GM10248 (cell line): Measurements from ENCODE around the gene SCAP.
"Not testable (repeated sequence)": the region's sequence is repeated elsewhere in the genome, so short reads cannot be mapped to it uniquely, and the experiment has no call there.

ENCODE experiments used
- CTCF ChIA-PET: fragments of 300-600 bp; sonication (Branson Sonifier 250); formaldehyde crosslinking; extraction: SDS; loops from one replicate; lab custom pipeline; 2021; ENCODE audit warnings: antibody characterized with exemption; lab: Yijun Ruan, JAX
- POLR2A ChIA-PET: fragments of 350-650 bp; sonication (Branson Sonifier 250); formaldehyde crosslinking; extraction: SDS; loops from one replicate; lab custom pipeline; 2020; ENCODE audit warnings: antibody characterized with exemption; lab: Yijun Ruan, JAX
- DNase-seq: peaks from one replicate; pipeline ENCODE4 v3.0.0; 2012; ENCODE audit errors: extremely low spot score
- CTCF ChIP-seq: IDR thresholded peaks from 2 replicates; pipeline ENCODE4 v1.5.1; 2012; ENCODE audit warnings: mild to moderate bottlenecking, low read depth; ENCODE audit errors: extremely low read depth, missing control alignments, control extremely low read depth

SCAP gene

GRCh38 chr3:47515864-47516319 is 40.2 kb upstream of the SCAP start:
- TF ChIP-seq CTCF = no peak
- POLR2A ChIA-PET = no interaction called here
- CTCF ChIA-PET = interaction anchor here (4.1 kb wide), 1 partner anchor 95 kb away, joined by 19 read pairs; no protein-coding TSS in a partner anchor
- DNase-seq = no peak

GRCh38 chr3:47515100-47515499 is 39.4 kb upstream of the SCAP start:
- CTCF ChIA-PET = interaction anchor here (1.1 kb wide), 1 partner anchor 95 kb away, joined by 9 read pairs; no protein-coding TSS in a partner anchor
- TF ChIP-seq CTCF = no peak
- POLR2A ChIA-PET = interaction anchor here (0.6 kb wide), 1 partner anchor 670 kb away, joined by 6 read pairs; no protein-coding TSS in a partner anchor
- no peak for DNase-seq

GRCh38 chr3:47513125-47513929 is 37.6 kb upstream of the SCAP start, which contains the start of gene ELP6:
TSS of gene ELP6 (minus strand) at chr3:47513712. CDS start at chr3:47513590, 122 bp downstream.
- peak; percentile 97 for DNase-seq
- POLR2A ChIA-PET = no interaction called here
- TF ChIP-seq CTCF = peak; percentile 77
- CTCF ChIA-PET = interaction anchor here (0.6 to 1.9 kb wide), 9 partner anchors 9 to 638 kb away, joined by 3 to 8 read pairs (median 3); partner anchors contain the start of gene PTPN23

- no peak for TF ChIP-seq CTCF
- ChIA-PET CTCF (interaction anchor here (0.6 to 1.9 kb wide), 8 partner anchors 9 to 148 kb away, joined by 3 to 8 read pairs (median 4); no protein-coding TSS in a partner anchor), POLR2A (no interaction called here)
- no peak for DNase-seq
Measured at GRCh38 chr3:47512416-47513124, 36.8 kb upstream of the SCAP start.

- CTCF ChIA-PET = interaction anchor here (1.2 kb wide), 1 partner anchor 12 kb away, joined by 3 read pairs; no protein-coding TSS in a partner anchor
- DNase-seq, POLR2A ChIA-PET: not testable (repeated sequence)
Measured at GRCh38 chr3:47505267-47505666, 29.5 kb upstream of the SCAP start.

GRCh38 chr3:47504113-47504512 is 28.4 kb upstream of the SCAP start:
- CTCF ChIA-PET = no interaction called here
- POLR2A ChIA-PET = no interaction called here

More at GRCh38 chr3:47504113-47504512, 28.4 kb upstream of the SCAP start:
- no peak for DNase-seq
- TF ChIP-seq CTCF = no peak
